HT-29 (cell line): ENCODE results near the gene RFC3. TPM values are rescaled to one million over a fixed set of nuclear protein-coding genes. Genes with fewer than 3 reads are reported as not detected.
"Not testable (repeated sequence)": the region's sequence is repeated elsewhere in the genome, so short reads cannot be mapped to it uniquely, and the experiment has no call there.

Experiments
- DNase-seq: peaks from one replicate; pipeline ENCODE4 v3.0.0-alpha.2; 2015; ENCODE audit warnings: low spot score
- total RNA-seq: library from RNA; depleted of rRNA; stranded (reverse); fragments of >200 nt; shearing (Covaris generic); gene quantifications from 2 replicates; pipeline ENCODE4 v1.2.3, GENCODE V29; 2014

The RFC3 gene
- total RNA-seq, 1 experiment from 2014 or later = 28.1 TPM

- no peak for DNase-seq
Observed at GRCh38 chr13:33806470-33807248, 11.3 kb upstream of the RFC3 start.

GRCh38 chr13:33812829-33813228 is 5.1 kb upstream of the RFC3 start:
- not testable (repeated sequence) for DNase-seq

DNA sequence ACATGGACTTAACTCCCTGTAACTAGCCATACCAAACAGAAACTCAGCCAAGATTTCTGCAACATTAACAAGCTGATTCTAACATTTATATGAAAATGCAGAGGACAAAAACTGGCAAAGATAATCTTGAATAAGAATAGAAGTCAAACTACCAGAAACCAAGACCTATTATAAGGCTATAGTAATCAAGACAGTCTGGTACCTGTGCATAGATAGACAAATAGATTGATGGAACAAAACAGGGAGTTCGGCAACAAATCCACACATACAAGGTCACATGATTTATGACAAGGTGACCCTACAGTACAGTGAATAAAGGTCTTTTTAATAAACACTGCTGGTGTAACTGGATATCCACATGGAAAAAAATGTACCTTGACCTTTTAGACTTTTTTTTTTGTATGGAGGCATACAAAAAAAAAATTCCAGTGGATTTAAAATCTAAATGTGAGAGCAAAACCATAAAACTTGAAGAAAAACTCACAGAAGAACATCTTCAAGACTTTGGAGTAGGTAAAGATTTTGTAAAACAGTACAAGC is 2.9 kb upstream of the RFC3 start:
- no peak for DNase-seq

GRCh38 chr13:33816912-33817311 is 1.0 kb upstream of the RFC3 start:
- DNase-seq = no peak

GRCh38 chr13:33817513-33817900 is 442 bp upstream of the RFC3 start:
- DNase-seq = no peak

- no peak for DNase-seq
Observed at GRCh38 chr13:33825083-33825482, 7.1 kb downstream of the RFC3 start.

GRCh38 chr13:33827139-33827538 is 9.2 kb downstream of the RFC3 start:
- no peak for DNase-seq

DNA sequence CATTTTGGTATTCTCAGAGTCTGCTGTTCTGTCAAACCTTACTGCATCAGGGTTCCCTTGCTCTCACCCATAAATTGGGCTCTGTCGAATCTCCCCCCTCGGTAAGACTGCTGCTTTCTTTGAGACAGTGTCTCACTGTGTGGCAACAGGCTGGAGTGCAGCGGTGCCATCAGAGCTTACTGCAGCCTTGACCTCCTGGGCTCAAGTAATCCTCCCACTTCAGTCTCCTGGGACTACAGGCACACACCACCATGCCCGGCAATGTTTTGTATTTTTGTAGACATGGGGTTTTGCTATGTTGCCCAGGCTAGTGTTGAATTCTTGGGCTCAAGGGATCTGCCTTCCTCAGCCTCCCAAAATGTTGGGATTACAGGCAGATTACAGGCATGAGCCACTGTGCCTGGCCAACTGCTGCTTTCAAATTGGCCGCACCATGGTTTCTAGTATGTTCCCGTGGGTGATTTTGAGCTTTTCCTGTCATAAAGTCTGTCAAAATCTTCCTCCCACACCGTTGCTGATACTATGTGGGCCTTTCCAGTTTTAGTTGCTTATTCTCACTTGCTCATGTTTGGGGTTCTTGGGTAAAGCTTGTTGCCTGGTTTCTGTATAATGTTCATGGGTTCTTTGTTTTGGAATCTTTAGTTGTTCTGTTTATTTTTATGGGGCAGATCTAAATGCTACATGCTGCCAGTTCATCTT is 10.6 kb downstream of the RFC3 start:
- DNase-seq = no peak

GRCh38 chr13:33832872-33833271 is 14.9 kb downstream of the RFC3 start:
- no peak for DNase-seq

DNA sequence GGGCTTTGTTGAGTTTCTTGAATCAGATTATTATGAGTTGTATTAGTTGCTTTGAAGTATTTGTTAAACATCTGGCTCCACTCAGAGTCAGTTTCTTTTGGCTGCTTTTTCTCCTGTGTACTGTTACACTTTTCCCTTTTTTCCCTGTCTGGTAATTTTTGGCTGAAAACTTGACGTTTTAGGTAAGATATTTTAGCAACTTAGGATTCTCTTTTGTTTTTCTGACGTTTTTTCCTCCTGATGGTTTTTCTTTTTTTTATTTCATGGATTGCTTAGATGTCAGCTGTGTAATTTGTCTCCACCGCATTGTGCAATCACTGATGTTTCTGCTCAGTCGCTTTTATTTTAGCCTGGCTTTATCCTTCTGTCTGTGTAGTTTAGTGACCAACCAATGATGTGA is 20.7 kb downstream of the RFC3 start:
- no peak for DNase-seq

DNA sequence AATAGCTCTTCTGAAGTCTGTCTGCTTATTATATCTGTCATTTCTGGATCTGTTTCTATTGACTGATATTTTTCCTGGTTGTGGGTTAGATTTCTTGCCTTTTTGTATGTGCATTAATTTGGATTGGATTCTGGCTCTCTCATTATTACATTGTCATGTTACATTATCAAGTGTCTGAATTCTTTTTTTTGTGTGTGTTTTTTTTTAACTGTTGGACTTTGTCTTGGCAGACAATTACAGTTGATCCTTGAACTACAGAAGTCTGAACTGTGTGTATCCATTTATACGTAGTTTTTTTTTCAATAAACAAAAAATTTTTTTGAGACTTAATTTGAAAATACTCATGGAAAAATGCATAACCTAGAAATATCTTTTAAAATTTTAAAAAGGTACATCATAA is 22.5 kb downstream of the RFC3 start:
- DNase-seq = no peak

DNA sequence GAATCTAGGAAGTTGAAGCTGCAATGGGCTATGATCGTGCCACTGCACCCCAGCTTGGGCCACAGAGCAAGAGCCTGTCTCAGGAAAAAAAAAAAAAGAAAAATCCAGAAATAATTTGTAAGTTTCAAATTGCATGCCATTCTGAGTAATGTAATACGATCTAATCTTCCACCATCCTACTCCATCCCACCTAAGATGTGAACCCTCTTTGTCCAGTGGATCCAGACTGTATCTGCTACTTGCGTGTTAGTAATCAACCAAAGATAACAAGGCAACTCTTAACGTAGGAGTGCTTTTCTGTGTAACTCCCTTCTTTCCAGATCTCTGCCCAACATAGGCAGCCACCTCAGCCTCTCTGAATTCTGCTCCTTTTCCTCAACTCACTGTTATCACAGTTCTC is 24.3 kb downstream of the RFC3 start:
- DNase-seq = no peak

- DNase-seq = no peak
Observed at GRCh38 chr13:33842986-33843385, 25.0 kb downstream of the RFC3 start.

GRCh38 chr13:33845572-33846302 is 27.8 kb downstream of the RFC3 start:
- no peak for DNase-seq

DNA sequence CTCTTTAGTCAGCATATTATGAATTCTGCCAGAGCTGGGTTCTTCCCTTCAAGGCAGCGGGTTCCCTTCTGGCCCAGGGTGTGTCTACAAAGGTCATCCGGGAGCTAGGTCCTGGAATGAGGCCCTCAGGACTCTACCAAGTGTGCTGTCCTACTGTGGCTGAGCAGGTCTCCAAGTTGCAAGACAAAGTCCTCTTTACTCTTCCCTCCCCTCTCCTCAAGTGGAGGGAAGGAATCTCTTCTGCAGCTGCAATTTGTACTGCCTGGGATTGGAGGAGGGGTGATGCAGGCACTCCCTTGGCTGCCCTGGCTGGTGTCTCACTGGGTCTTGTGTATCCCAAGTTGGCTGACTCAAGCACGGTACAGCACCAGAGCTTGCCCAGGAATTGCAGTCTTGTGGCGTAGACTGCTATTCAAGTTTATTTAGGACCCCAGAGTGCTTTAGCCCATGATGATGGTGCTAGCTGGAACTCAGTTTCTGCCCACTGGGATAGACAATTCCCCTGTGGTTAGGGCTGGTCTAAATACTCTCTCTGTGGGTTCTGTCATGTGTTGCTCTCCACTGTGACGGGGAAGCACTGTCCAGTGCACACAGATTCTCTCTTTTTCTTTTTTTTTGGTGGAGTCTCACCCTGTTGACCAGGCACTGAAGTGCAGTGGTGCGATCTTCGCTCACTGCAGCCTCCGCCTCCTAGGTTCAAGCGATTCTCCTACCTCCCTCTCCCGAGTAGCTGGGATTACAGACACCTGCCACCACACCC is 28.5 kb downstream of the RFC3 start:
- no peak for DNase-seq

GRCh38 chr13:33849211-33849610 is 31.3 kb downstream of the RFC3 start:
- DNase-seq = no peak

GRCh38 chr13:33855371-33855895 is 37.5 kb downstream of the RFC3 start:
- DNase-seq = no peak

DNA sequence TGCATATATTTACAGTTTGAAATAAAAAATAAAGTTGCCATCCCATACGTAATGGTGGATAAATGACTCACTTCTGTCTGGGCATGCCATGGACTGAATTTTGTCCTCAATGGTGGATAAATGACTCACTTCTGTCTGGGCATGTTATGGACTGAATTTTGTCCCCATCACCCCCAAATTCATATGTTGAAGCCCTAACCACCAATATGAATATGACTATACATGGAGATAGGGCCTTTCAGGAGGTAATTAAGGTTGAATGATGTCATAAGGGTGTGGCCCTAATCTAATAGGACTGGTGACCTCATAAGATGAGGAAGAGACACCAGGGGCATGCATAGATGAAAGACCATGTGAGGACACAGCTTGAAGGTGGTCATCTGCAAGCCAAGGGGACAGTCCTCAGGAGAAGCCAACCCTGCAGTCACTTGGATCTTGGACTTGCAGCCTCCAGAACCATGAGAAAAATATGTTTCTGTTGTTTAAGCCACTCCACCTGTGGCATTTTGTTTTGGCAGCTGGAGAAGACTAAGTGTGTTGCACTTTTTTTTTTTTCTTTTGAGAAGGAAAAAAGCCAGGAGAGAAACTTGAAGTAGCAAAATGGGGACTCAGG is 41.8 kb downstream of the RFC3 start:
- no peak for DNase-seq

GRCh38 chr13:33860526-33860925 is 42.6 kb downstream of the RFC3 start:
- no peak for DNase-seq

DNA sequence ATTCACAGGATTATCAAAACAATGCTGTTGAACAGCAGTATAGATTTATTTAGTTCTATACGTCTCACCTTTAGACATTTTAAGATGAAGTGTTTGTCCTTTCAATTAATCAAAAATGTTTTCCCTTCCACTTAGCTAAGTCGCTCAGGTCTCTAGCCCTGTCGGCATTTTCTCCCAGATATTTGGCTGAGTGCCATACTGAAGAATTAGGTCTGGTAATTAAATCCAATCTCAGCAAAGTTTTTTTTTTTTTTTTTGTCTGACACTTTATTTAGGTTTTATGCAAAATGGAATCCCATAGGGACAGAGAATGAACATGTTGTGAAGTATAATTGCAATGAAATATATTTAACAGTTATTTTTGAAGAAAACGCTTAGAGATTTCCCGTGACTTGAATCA is 44.1 kb downstream of the RFC3 start:
- no peak for DNase-seq
